Measurements from ENCODE around the gene MS4A5. TPM values are rescaled to one million over a fixed set of nuclear protein-coding genes. Genes with fewer than 3 reads are reported as not detected.

Gene MS4A5
- polyA plus RNA-seq, 1 experiment, result not detected

DNA sequence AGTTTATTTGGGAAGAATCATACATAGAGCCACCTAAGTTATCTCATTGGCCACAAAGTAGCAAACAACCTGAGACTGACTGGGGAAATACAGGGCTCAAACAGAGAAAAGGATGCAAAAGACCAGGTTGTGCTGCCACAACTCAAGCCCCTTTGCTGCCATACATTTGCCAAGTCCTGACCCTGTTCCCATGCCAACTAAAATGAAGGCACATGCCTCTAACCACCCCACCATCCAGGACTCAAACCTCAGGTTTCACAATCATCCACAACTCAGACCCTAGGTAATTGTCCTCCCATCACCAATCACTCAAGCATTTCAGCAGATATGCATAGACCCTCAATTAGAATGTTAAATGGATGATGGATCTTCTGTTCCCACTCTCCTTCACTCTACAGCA is 24.8 kb downstream of the MS4A5 start:
- H3K27me3 ChIP-seq (ENCODE audit: control insufficient read depth, insufficient read depth, low read length), result peaks cover 2% of the 10 kb centered on the region
- H3K9me3 ChIP-seq (ENCODE audit: control insufficient read depth, insufficient read depth, low read length), result peaks cover 11% of the 10 kb centered on the region
- H3K4me3 ChIP-seq (ENCODE audit: low read depth, low read length), result no peak overlapping the region
- no peak overlapping the region for H3K27ac ChIP-seq (ENCODE audit: low read depth, low read length)
- no peak for TF ChIP-seq CTCF (IDR thresholded peaks at IDR 0.05; ENCODE audit: low read depth, low read length)
- POLR2A ChIA-PET, result no interaction called here
- no peak for DNase-seq (ENCODE audit: low read depth, low spot score)
- CTCF ChIA-PET, result no interaction called here

DNA sequence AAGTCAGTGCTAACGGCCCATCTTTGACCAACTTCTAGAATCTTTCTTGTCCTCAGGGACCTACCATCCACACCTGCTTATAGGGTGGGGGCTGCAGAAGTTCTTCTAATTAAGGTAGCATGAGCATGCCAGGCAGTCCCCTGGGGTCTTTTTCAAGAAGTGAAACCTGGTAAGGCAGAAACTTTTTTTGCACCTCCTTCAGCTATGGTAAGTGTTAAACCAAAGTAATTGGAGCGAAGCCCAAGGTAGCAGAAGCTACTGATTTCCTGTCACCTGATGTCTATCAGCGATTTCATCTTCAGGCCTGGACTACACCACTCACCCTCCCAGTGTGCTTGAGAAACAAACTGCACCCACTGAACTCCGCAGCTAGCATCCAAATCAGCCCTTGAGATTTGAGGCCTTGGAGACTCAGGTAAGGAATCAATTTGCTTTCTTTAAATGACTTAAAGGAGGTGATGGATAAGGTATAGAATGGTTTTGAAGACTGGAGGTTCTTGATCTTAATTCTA is 26.2 kb downstream of the MS4A5 start, which contains the start of gene MS4A1:
Gene MS4A1 (plus strand): TSS at position 317 of the 512 bp plus-strand sequence. CDS start 6,528 bp downstream, outside the sequence.
- ChIA-PET POLR2A (no interaction called here), CTCF (no interaction called here)
- Histone ChIP-seq H3K27ac (ENCODE audit: low read depth, low read length) (no peak within 1 kb of the TSS), H3K27me3 (ENCODE audit: control insufficient read depth, insufficient read depth, low read length) (peaks cover 2% of the 10 kb centered on the region), H3K9me3 (ENCODE audit: control insufficient read depth, insufficient read depth, low read length) (peaks cover 11% of the 10 kb centered on the region), H3K4me3 (ENCODE audit: low read depth, low read length) (no peak within 1 kb of the TSS)
- DNase-seq (ENCODE audit: low read depth, low spot score), result no peak
- no peak for TF ChIP-seq CTCF (IDR thresholded peaks at IDR 0.05; ENCODE audit: low read depth, low read length)

DNA sequence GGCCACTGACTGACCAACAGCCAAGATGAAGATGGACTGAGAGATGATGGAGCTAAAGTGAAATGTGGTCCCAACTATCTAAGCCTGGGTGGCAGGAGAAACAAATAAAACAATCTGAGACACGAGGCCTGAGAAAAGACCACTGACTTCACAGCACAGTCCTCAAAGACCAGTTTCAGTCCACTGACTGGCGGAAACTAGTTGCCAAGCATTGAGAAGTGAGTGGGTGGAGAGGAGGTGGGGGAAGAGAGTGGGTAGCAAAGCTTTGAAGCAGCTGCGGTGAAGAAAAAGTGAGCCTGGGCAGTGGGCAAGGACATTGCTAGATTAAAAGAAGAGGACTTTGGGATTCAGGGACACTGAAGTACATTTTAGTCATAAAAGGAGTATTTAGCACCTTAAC is 28.2 kb downstream of the MS4A5 start:
- no peak for TF ChIP-seq CTCF (IDR thresholded peaks at IDR 0.05; ENCODE audit: low read depth, low read length)
- no peak overlapping the region for H3K27ac ChIP-seq (ENCODE audit: low read depth, low read length)
- DNase-seq (ENCODE audit: low read depth, low spot score), result no peak
- ChIA-PET CTCF (no interaction called here), POLR2A (no interaction called here)
- H3K9me3 ChIP-seq (ENCODE audit: control insufficient read depth, insufficient read depth, low read length), result peaks cover 11% of the 10 kb centered on the region; the same call in 1 of the 2 replicates
- H3K27me3 ChIP-seq (ENCODE audit: control insufficient read depth, insufficient read depth, low read length), result peaks cover 2% of the 10 kb centered on the region
- no peak overlapping the region for H3K4me3 ChIP-seq (ENCODE audit: low read depth, low read length)

DNA sequence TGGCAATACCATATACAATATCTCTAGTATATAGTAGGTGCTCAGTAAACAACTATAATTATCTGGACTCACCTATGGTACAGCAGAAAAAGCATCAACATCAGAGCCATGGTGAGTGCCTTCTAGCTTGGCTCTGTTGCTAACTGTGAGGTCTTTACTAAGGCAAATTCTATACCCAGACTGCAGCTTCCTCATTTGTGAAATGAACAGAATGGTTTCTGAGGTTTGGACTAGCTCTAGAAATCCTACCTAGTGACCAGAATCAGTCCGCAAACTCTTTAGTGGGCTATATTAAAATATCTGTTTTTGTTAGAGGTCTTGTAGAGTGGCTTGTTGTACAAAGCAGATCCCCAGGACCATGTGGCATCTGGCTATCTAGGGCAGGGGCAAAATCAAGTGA is 30.0 kb downstream of the MS4A5 start:
- ChIA-PET POLR2A (no interaction called here), CTCF (no interaction called here)
- Histone ChIP-seq H3K4me3 (ENCODE audit: low read depth, low read length) (no peak overlapping the region), H3K9me3 (ENCODE audit: control insufficient read depth, insufficient read depth, low read length) (peaks cover 18% of the 10 kb centered on the region; the same call in 1 of the 2 replicates), H3K27me3 (ENCODE audit: control insufficient read depth, insufficient read depth, low read length) (peaks cover 2% of the 10 kb centered on the region), H3K27ac (ENCODE audit: low read depth, low read length) (no peak overlapping the region)
- TF ChIP-seq CTCF (IDR thresholded peaks at IDR 0.05; ENCODE audit: low read depth, low read length), result no peak
- no peak for DNase-seq (ENCODE audit: low read depth, low spot score)

DNA sequence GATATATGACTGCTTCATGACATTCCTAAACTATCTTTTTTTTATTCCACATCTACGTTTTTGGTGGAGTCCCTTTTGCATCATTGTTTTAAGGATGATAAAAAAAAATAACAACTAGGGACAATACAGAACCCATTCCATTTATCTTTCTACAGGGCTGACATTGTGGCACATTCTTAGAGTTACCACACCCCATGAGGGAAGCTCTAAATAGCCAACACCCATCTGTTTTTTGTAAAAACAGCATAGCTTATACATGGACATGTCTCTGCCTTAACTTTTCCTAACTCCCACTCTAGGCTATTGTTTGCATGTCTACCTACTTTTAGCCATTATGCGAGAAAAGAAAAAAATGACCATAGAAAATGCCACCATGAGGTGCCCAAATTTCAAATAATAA is 39.5 kb downstream of the MS4A5 start:
- Histone ChIP-seq H3K4me3 (ENCODE audit: low read depth, low read length) (no peak overlapping the region), H3K9me3 (ENCODE audit: control insufficient read depth, insufficient read depth, low read length) (peaks cover 3% of the 10 kb centered on the region; the same call in 1 of the 2 replicates), H3K27ac (ENCODE audit: low read depth, low read length) (no peak overlapping the region), H3K27me3 (ENCODE audit: control insufficient read depth, insufficient read depth, low read length) (no peaks in the 10 kb centered on the region)
- ChIA-PET CTCF (no interaction called here), POLR2A (no interaction called here)
- TF ChIP-seq CTCF (IDR thresholded peaks at IDR 0.05; ENCODE audit: low read depth, low read length), result no peak
- DNase-seq (ENCODE audit: low read depth, low spot score), result no peak

Data from AG04450 (cell line).